Measurements from ENCODE around the gene NEMP1. TPM values are rescaled to one million over a fixed set of nuclear protein-coding genes. Genes with fewer than 3 reads are reported as not detected.

Gene NEMP1
- total and polyA plus RNA-seq, 4 donors = 3.7 to 14.3 (median 7.7) TPM

GRCh38 chr12:57101892-57102695, 23.5 kb upstream of the NEMP1 start:
- no peak for TF ChIP-seq CTCF (IDR thresholded peaks at IDR 0.05; ENCODE audit: control extremely low read depth, extremely low read depth)
- no peak for ATAC-seq (ENCODE audit: insufficient read depth, low FRiP score)
- DNase-seq = no peak
- no peaks in the 10 kb centered on the region for H3K4me1 ChIP-seq (ENCODE audit: control insufficient read depth in 5 of 5, insufficient read depth in 5 of 5, low read length in 5 of 5)
- H3K27ac ChIP-seq (ENCODE audit: low read depth in 1 of 2, low read length in 1 of 2) = peak overlapping the region in 1 of 2 donors; percentile 3
- H3K27me3 ChIP-seq (ENCODE audit: control insufficient read depth in 3 of 3, insufficient read depth in 3 of 3, low read length in 2 of 3) = no peaks in the 10 kb centered on the region
- H3K9ac ChIP-seq (ENCODE audit: insufficient read depth in 1 of 2, low read length in 2 of 2) = no peak overlapping the region
- 72 to 73% methylated on average over 15 of the region's 15 CpGs for WGBS, 2 donors
- peaks cover 0 to 66% (median 50%) of the 10 kb centered on the region in 4 donors for H3K36me3 ChIP-seq (ENCODE audit: control insufficient read depth in 4 of 4, insufficient read depth in 4 of 4, low read length in 4 of 4)
- H3K9me3 ChIP-seq (ENCODE audit: control insufficient read depth in 4 of 4, insufficient read depth in 3 of 4, low read length in 3 of 4) = no peaks in the 10 kb centered on the region
- H3K4me3 ChIP-seq = no peak overlapping the region

GRCh38 chr12:57099766-57100165, 21.2 kb upstream of the NEMP1 start:
- no peak for TF ChIP-seq CTCF (IDR thresholded peaks at IDR 0.05; ENCODE audit: control extremely low read depth, extremely low read depth)
- H3K4me3 ChIP-seq = no peak overlapping the region
- no peak for ATAC-seq (ENCODE audit: insufficient read depth, low FRiP score)
- WGBS, 2 donors = 87 to 89% methylated on average over 12 of the region's 12 CpGs
- H3K27ac ChIP-seq (ENCODE audit: low read depth in 1 of 2, low read length in 1 of 2) = no peak overlapping the region
- peaks cover 4 to 65% (median 53%) of the 10 kb centered on the region in 4 donors for H3K36me3 ChIP-seq (ENCODE audit: control insufficient read depth in 4 of 4, insufficient read depth in 4 of 4, low read length in 4 of 4)
- H3K9me3 ChIP-seq (ENCODE audit: control insufficient read depth in 4 of 4, insufficient read depth in 3 of 4, low read length in 3 of 4) = no peaks in the 10 kb centered on the region
- no peak for DNase-seq
- no peaks in the 10 kb centered on the region for H3K27me3 ChIP-seq (ENCODE audit: control insufficient read depth in 3 of 3, insufficient read depth in 3 of 3, low read length in 2 of 3)
- no peak overlapping the region for H3K9ac ChIP-seq (ENCODE audit: insufficient read depth in 1 of 2, low read length in 2 of 2)
- peaks cover 0 to 4% (median 0%) of the 10 kb centered on the region in 5 donors for H3K4me1 ChIP-seq (ENCODE audit: control insufficient read depth in 5 of 5, insufficient read depth in 5 of 5, low read length in 5 of 5)

GRCh38 chr12:57099047-57099714, 20.6 kb upstream of the NEMP1 start:
- Histone ChIP-seq H3K27ac (ENCODE audit: low read depth in 1 of 2, low read length in 1 of 2) (peak overlapping the region in 1 of 2 donors; percentile 5), H3K9me3 (ENCODE audit: control insufficient read depth in 4 of 4, insufficient read depth in 3 of 4, low read length in 3 of 4) (no peaks in the 10 kb centered on the region), H3K27me3 (ENCODE audit: control insufficient read depth in 3 of 3, insufficient read depth in 3 of 3, low read length in 2 of 3) (no peaks in the 10 kb centered on the region), H3K36me3 (ENCODE audit: control insufficient read depth in 4 of 4, insufficient read depth in 4 of 4, low read length in 4 of 4) (peaks cover 4 to 65% (median 56%) of the 10 kb centered on the region in 4 donors), H3K9ac (ENCODE audit: insufficient read depth in 1 of 2, low read length in 2 of 2) (no peak overlapping the region), H3K4me1 (ENCODE audit: control insufficient read depth in 5 of 5, insufficient read depth in 5 of 5, low read length in 5 of 5) (peaks cover 0 to 8% (median 5%) of the 10 kb centered on the region in 5 donors), H3K4me3 (no peak overlapping the region)
- WGBS, 2 donors = 64 to 66% methylated on average over 11 of the region's 11 CpGs
- TF ChIP-seq CTCF (IDR thresholded peaks at IDR 0.05; ENCODE audit: control extremely low read depth, extremely low read depth) = no peak
- no peak for ATAC-seq (ENCODE audit: insufficient read depth, low FRiP score)
- no peak for DNase-seq

Measured in lung (tissue), 12 donors.